HG03064 (cell line): ENCODE data around the gene STAT2.
"Not testable (repeated sequence)": the region's sequence is repeated elsewhere in the genome, so short reads cannot be mapped to it uniquely, and the experiment has no call there.

ENCODE experiments used
- ATAC-seq: cut with Tn5 transposase; IDR thresholded peaks from one replicate; pipeline ENCODE4 v1.9.1; 2021; ENCODE audit warnings: low read depth; ENCODE audit not compliant: unreplicated experiment

STAT2 gene

DNA sequence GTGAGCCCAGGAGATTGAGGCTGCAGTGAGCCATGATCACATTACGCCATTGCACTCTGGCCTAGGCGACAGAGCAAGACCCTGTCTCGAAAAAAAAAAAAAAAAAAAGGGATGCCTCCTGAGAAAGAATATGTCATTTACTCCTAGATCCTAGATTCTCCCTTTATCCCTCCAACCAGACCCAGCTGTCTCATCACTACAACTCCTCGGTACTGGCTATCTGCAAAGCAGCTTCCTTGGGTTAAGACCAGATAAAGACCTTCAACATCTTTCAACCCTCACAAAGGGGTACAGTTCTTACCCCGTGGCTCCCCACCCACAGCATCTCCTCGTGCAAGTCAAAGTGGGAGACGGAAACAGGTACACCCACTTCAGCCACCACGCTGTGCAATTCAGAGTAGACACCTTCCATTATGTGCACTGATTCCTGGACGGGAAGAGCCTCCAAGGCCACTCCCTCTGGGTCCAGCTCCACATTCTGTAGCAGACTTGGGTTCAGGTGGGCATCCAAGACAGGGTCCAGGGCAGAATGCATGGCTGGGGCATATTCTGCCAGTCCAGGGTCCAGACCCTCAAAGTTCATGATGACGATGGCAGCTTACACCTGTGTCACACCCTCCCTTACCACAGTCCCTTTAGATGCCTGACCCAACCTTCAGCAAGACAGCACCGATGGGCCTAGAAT lies 27.3 kb downstream of the STAT2 start:
- no peak for ATAC-seq

GRCh38 chr12:56330936-56331490 lies 28.9 kb downstream of the STAT2 start:
- no peak for ATAC-seq

DNA sequence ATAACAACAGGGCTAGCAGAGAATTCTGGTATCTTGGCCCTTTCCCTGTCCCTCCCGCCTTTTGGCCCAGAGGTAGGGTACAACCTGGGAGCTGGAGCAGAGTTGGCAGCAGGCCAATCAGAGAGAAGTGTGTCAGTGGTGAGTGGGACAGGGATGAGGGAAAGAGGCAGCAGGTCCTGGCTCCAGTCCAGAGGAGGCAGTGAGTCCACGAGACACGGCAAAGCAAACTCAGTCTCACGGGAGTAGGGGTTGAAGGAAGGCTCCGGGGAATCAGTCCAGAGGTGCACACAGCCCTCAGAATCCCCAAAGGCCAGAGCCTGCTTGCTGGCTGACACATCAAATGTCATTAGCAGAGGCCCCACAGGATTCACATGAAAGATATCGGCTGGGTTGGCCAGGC lies 33.4 kb downstream of the STAT2 start:
- ATAC-seq: no peak

- no peak for ATAC-seq
These were observed 33.8 kb downstream of the STAT2 start for GRCh38 chr12:56326126-56326525.

DNA sequence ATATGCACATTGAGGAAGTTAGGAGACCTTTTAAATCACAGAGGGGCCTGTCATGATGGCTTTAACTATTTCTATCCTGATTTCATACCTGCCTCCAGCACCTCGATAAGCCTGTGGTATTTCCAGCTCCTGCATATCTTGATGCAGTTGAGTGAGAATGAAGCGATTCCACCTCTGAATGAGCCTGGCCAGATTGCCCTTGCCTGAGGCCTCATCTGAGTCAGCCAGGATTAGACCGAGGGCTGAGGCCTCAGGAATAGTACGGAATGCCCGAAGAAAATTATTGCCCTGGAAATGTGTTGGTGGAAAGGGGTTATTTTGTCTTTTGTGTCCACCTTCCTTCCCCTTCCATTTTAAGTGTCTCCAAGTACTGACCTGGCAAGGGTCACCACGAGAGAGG lies 35.7 kb downstream of the STAT2 start:
- no peak for ATAC-seq

GRCh38 chr12:56321610-56322009 lies 38.3 kb downstream of the STAT2 start:
- not testable (repeated sequence) for ATAC-seq

DNA sequence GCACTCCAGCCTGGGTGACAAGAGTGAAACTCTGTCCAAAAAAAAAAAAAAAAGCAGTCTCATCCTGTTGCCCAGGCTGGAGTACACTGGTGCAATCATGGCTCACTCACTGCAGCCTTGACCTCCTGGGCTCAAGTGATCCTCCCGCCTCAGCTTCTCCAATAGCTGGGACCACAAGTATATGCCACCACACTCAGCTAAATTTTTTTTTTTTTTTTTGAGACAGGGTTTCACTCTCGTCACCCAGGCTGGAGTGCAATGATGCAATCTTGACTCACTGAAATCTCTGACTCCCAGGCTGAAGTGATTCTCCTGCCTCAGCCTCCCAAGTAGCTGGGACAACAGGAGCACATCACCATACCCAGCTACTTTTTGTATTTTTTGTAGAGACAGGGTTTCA lies 38.9 kb downstream of the STAT2 start:
- no peak for ATAC-seq

DNA sequence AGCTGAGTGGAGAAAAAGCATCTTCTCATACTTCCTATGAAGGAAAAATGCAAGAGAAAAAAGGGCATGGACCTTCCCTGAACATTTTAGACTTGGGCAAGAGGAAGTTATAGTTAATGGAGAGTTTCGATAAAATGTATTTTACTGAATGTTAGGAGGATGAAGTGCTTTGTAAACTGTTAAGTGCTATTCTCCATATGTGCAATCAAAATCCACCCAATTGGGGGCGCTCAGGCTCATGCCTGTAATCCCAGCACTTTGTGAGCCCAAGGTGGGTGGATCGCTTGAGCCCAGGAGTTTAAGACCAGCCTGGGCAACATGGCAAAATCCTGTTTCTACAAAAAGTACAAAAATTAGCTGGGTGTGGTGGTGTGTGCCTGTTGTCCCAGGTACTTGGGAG lies 42.2 kb downstream of the STAT2 start:
- no peak for ATAC-seq

GRCh38 chr12:56315622-56316473 lies 44.1 kb downstream of the STAT2 start, which contains the start of gene CNPY2:
TSS of gene CNPY2 (minus strand) at chr12:56315988. CDS start at chr12:56315217, 771 bp downstream.
- ATAC-seq: peak; percentile 87

- no peak for ATAC-seq
These were observed 44.7 kb downstream of the STAT2 start for GRCh38 chr12:56315249-56315621.

DNA sequence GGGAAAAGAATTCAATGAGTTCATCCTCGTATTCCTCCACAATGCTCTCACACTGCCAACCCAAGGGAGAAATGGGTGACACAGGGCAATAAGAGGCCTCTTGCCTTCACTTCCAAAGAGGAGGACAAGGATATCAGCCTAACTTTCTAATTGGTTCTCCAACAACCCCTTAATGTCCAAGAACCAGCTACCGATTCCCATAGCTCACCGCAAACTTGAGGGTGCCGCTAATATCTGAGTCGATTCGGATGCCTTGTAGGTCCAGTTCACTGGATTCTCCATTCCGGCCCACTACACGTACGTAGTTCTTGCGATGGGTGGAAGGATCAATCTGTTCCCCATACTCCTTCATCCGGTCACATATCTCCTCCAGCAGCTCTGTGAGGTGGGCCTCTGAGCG lies 48.9 kb downstream of the STAT2 start:
- ATAC-seq: no peak

DNA sequence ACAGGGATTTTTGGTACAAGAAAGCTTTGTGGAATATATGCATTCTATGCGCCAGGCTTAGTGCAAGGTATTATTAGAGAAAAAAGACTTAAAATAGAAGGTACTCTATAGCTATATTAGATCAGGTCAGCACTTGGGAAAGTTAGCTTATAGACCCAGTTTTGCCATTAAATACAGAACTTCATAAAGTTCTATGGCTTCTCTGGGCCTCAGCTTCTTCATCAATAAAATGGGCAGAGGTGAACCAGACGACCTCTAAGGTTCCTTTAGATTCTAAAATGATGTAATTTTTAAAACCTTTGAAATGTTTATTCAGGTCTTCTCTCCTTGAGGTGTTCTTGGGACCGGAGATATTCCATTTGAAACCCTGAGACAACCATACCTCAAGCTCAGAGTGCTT lies 51.2 kb downstream of the STAT2 start:
- ATAC-seq: no peak

GRCh38 chr12:56307221-56307965 lies 52.5 kb downstream of the STAT2 start:
- ATAC-seq: no peak

- ATAC-seq: no peak
These were observed 54.9 kb downstream of the STAT2 start for GRCh38 chr12:56304872-56305590.

- ATAC-seq: no peak
These were observed 55.6 kb downstream of the STAT2 start for GRCh38 chr12:56304276-56304675.

GRCh38 chr12:56300644-56301464 lies 59.1 kb downstream of the STAT2 start:
- no peak for ATAC-seq

DNA sequence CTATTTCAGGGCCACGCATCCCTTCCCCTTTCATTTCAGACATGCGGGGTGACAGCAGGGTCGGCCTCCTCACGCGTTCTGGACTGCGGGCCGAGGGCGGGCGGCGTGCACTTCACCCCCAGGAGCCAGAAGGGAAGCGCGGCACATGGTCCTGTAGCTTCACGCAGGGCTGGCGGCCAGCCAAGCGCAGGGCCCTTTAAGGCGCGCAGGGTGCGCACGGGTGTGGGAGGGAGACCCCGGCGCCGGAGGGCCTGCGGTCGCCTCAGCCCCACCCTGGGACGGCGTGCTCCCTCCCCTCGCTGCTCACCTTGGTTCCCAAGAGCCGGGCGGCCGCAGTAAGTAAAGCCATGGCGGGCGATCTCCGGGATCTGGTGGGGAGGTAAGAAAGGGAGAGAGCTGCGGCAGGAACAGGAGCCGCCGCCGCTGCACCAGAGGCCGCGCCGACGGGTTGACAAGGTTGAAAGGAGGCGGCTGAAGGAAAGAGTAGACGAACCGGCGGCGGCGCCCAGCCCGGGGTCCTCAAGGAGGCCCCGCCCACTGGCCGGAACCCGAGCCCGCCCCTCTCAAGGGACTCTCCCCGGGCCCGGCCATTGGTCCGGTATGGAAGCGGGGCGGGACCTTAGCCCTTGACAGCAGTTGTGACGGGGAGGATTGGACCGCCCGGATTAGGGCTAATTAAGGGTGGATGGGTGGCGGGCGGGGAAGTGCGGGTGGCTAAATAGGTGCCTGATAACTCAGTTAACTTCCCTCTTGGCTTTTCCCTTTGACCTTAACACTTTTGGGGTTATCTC lies 59.9 kb downstream of the STAT2 start, which contains the start of gene CS:
CS (minus strand) TSS at position 478 of the 791 bp plus-strand sequence; CDS start at position 349, 129 bp downstream.
- peak; percentile 87 for ATAC-seq

GRCh38 chr12:56299308-56299852 lies 60.5 kb downstream of the STAT2 start:
- no peak for ATAC-seq
